ENCODE measurements around the gene ATP6V0E1. TPM values are rescaled to one million over a fixed set of nuclear protein-coding genes. Genes with fewer than 3 reads are reported as not detected.
"Not testable (repeated sequence)": the region's sequence is repeated elsewhere in the genome, so short reads cannot be mapped to it uniquely, and the experiment has no call there.

Gene ATP6V0E1
- total RNA-seq, 3 donors from 2014 or later: 173 to 219 (median 185) TPM

GRCh38 chr5:173015598-173016455, 32.3 kb downstream of the ATP6V0E1 start:
- Histone ChIP-seq H3K36me3 (no peaks in the 10 kb centered on the region), H3K4me3 (peak overlapping the region in 1 of 3 donors; percentile 15), H3K27ac (peak overlapping the region; percentile 82 to 95), H3K4me1 (peaks cover 10 to 13% of the 10 kb centered on the region in 2 donors), H3K27me3 (no peaks in the 10 kb centered on the region), H3K9me3 (no peaks in the 10 kb centered on the region)
- TF ChIP-seq POLR2AphosphoS5 (IDR thresholded peaks at IDR 0.05): no peak
- intact Hi-C loops (cut with DNase I; ENCODE audit: low total_unique reads): no loop called here
- no peak for DNase-seq (ENCODE audit: low spot score in 2 of 2)

DNA sequence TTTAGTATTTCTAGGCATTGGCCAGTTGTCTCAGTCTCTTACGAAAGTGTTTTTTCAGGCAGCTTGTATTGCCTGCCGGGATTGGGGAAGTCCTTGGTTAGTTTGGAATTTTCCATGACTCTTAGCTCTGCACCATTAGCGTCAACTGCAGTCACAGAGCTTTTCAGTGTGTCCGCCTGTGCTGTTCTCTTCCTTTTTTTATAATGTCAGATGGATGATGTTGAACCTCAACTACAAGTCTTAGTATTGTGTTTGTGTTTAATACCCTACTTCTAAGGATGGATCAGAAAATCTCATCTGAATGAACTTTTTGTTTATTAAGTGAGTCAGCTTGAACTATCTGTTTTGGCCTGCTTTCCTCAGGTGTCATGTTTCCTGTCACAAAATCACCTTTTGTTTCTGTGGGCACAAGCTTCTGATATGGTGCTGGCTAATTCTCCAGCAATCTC, 33.1 kb downstream of the ATP6V0E1 start:
- no peaks in the 10 kb centered on the region for H3K36me3 ChIP-seq
- no peaks in the 10 kb centered on the region for H3K9me3 ChIP-seq
- intact Hi-C loops (cut with DNase I; ENCODE audit: low total_unique reads): no loop called here
- no peaks in the 10 kb centered on the region for H3K27me3 ChIP-seq
- TF ChIP-seq POLR2AphosphoS5 (IDR thresholded peaks at IDR 0.05) (peak in 1 of 3 donors; percentile 22), POLR2A (IDR thresholded peaks at IDR 0.05) (no peak)
- no peak for DNase-seq (ENCODE audit: low spot score in 2 of 2)
- H3K4me1 ChIP-seq: peaks cover 10 to 13% of the 10 kb centered on the region in 2 donors
- H3K4me3 ChIP-seq: no peak overlapping the region
- peak overlapping the region; percentile 82 to 95 for H3K27ac ChIP-seq

DNA sequence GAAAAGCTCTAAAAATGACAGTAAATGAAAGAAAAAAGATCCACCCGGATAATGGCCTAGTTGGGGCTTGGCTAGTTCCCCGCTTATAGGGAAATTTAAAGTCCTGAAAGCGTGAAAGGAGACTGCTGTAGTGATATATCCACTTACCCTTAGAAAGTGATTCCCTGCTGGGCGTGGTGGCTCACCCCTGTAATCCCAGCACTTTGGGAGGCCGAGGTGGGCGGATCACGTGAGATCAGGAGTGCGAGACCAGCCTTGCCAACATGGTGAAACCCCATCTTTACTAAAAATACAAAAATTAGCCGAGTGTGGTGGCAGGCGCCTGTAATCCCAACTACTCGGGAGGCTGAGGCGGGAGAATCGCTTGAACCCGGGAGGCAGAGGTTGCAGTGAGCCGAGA, 33.5 kb downstream of the ATP6V0E1 start:
- H3K27me3 ChIP-seq; H3K36me3 ChIP-seq; intact Hi-C loops (cut with DNase I; ENCODE audit: low total_unique reads); H3K4me3 ChIP-seq; DNase-seq (ENCODE audit: low spot score in 2 of 2); H3K9me3 ChIP-seq: not testable (repeated sequence)
- Histone ChIP-seq H3K27ac (peak overlapping the region; percentile 82 to 95), H3K4me1 (peaks cover 10 to 13% of the 10 kb centered on the region in 2 donors)

DNA sequence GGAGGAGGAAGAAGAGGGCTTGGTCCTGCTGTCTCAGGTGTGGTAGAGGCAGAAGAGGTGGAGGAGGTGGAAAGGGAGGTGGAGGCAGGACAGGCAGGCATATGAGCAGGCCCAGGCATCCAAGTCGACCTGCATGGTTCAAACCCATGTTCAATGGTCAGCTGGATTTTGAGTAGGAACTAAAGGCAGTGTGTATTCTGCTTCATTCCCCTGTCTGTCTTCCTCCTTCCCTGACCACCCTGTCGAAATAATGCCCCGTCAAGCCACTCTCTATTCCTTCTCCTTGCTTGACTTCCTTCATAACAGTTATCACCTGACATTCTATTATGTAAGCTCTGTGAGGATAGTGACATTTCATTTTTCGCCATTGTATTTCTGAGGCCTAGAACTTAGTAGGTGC, 34.8 kb downstream of the ATP6V0E1 start:
- Histone ChIP-seq H3K36me3 (no peaks in the 10 kb centered on the region), H3K27ac (peak overlapping the region in 1 of 2 donors; percentile 50), H3K9me3 (no peaks in the 10 kb centered on the region), H3K27me3 (no peaks in the 10 kb centered on the region), H3K4me1 (peaks cover 10 to 13% of the 10 kb centered on the region in 2 donors), H3K4me3 (no peak overlapping the region)
- no peak for TF ChIP-seq CTCF (IDR thresholded peaks at IDR 0.05)
- intact Hi-C loops (cut with DNase I; ENCODE audit: low total_unique reads): no loop called here
- no peak for DNase-seq (ENCODE audit: low spot score in 2 of 2)

- no peak for TF ChIP-seq POLR2A (IDR thresholded peaks at IDR 0.05)
- no peak for TF ChIP-seq POLR2AphosphoS5 (IDR thresholded peaks at IDR 0.05)
- no peak for TF ChIP-seq CTCF (IDR thresholded peaks at IDR 0.05)
- Histone ChIP-seq H3K27me3 (no peaks in the 10 kb centered on the region), H3K4me3 (no peak overlapping the region), H3K36me3 (no peaks in the 10 kb centered on the region), H3K9me3 (no peaks in the 10 kb centered on the region), H3K4me1 (peaks cover 10 to 13% of the 10 kb centered on the region in 2 donors), H3K27ac (no peak overlapping the region)
- no peak for DNase-seq (ENCODE audit: low spot score in 2 of 2)
- intact Hi-C loops (cut with DNase I; ENCODE audit: low total_unique reads): no loop called here
Measured at GRCh38 chr5:173020154-173020581, 36.6 kb downstream of the ATP6V0E1 start.

DNA sequence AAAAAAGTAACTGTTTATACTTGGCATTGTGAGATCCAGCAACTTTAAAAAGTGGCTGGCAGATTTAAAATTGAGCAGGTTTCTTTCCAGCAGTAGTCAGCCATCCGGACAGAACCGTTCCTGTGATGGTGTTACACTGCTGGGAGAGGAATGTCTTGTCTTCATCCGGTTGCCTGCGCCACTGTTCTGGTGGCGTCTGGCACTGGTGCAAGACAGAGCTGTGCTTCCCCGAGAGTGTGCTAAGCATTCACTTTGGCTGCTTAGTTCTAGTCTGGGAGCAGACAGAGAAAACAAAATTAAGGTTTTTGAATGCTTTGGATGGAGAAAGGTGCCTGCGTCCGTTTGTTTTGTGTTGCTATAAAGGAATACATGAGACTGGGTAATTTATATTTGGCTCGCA, 37.1 kb downstream of the ATP6V0E1 start:
- DNase-seq (ENCODE audit: low spot score in 2 of 2): no peak
- peaks cover 5 to 9% of the 10 kb centered on the region in 2 donors for H3K4me1 ChIP-seq
- no peak overlapping the region for H3K27ac ChIP-seq
- no peak overlapping the region for H3K4me3 ChIP-seq
- intact Hi-C loops (cut with DNase I; ENCODE audit: low total_unique reads): no loop called here
- no peaks in the 10 kb centered on the region for H3K9me3 ChIP-seq
- TF ChIP-seq POLR2A (IDR thresholded peaks at IDR 0.05): no peak
- TF ChIP-seq POLR2AphosphoS5 (IDR thresholded peaks at IDR 0.05): no peak
- no peak for TF ChIP-seq CTCF (IDR thresholded peaks at IDR 0.05)
- no peaks in the 10 kb centered on the region for H3K27me3 ChIP-seq
- no peaks in the 10 kb centered on the region for H3K36me3 ChIP-seq

Measured in breast epithelium (tissue), 4 donors.